DND-41 (cell line): ENCODE data around the gene VSIG10L2.

Experiments
- CTCF ChIP-seq: IDR thresholded peaks from 2 replicates; pipeline ENCODE4 v1.5.1; 2012; ENCODE audit warnings: borderline replicate concordance, low read length, moderate library complexity, mild to moderate bottlenecking; ENCODE audit not compliant: poor library complexity, severe bottlenecking; ENCODE audit errors: extremely low read depth
- EZH2 ChIP-seq: IDR thresholded peaks from 3 replicates; pipeline ENCODE4 v1.6.1; 2012; ENCODE audit warnings: borderline replicate concordance, low read depth, mild to moderate bottlenecking, moderate library complexity, low read length, inconsistent platforms; ENCODE audit not compliant: severe bottlenecking

DNA sequence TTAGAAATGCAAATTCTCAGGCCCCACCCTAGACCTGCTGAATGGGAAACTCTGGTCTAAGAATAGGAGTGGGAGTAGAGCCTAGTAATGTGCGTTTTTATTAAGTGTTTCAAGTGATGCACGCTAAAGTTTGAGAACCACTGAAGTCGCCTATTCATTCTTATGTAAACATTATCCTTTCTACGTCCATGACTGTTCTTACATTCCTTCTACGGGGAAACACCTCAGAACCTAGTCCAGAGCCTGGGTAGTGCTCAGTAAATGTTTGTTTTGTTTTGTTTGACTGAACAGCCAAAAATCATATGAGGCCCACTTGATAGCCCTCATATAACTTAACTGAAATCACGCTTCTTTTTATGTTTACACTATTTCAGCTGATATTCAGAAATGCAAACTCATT is 29.8 kb downstream of the VSIG10L2 start:
- TF ChIP-seq CTCF (no peak), EZH2 (no peak)
